ENCODE measurements around the gene CSTPP1.

DNA sequence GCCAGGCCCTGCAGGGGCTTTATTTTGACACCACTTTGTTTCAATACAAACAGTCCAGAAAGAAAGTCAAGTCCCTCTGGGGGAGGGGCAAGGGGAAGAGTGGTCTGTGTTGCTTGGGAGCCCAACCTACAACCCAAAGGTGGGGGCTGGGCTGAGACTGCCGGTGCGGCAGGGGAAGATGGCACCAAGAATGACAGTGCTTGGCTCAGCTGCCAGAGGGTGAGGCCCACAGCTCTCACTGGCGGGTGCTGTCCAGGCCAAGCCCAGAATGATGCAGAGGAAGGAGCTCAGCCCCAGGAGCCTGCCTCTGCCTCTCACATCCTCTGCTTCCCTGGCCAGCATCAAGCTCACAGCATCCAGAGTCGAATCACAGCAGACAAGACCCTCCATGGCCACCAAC, 227.8 kb downstream of the CSTPP1 start:
- TF ChIP-seq, protein P1, sequence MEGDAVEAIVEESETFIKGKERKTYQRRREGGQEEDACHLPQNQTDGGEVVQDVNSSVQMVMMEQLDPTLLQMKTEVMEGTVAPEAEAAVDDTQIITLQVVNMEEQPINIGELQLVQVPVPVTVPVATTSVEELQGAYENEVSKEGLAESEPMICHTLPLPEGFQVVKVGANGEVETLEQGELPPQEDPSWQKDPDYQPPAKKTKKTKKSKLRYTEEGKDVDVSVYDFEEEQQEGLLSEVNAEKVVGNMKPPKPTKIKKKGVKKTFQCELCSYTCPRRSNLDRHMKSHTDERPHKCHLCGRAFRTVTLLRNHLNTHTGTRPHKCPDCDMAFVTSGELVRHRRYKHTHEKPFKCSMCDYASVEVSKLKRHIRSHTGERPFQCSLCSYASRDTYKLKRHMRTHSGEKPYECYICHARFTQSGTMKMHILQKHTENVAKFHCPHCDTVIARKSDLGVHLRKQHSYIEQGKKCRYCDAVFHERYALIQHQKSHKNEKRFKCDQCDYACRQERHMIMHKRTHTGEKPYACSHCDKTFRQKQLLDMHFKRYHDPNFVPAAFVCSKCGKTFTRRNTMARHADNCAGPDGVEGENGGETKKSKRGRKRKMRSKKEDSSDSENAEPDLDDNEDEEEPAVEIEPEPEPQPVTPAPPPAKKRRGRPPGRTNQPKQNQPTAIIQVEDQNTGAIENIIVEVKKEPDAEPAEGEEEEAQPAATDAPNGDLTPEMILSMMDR (IDR thresholded peaks at IDR 0.05): no peak
- TF ChIP-seq EZH2 (IDR thresholded peaks at IDR 0.05; ENCODE audit: borderline replicate concordance, insufficient read depth, low read depth, low read length, poor library complexity, severe bottlenecking): no peak
